Nephron progenitor cell (in vitro differentiated cells): ENCODE measurements around the gene NKTR.

Experiments
- DNase-seq: peaks from one replicate; pipeline ENCODE4 v3.0.0; 2021
- H3K27ac Mint-ChIP-seq: 2 replicates; pipeline ENCODE4 v1.8.0; 2021; ENCODE audit warnings: mild to moderate bottlenecking, moderate library complexity, mixed read lengths
- H3K27me3 Mint-ChIP-seq: 2 replicates; pipeline ENCODE4 v1.8.0; 2021; ENCODE audit warnings: mild to moderate bottlenecking, low read depth, mixed read lengths; ENCODE audit not compliant: poor library complexity
- H3K36me3 Mint-ChIP-seq: 2 replicates; pipeline ENCODE4 v1.8.0; 2021; ENCODE audit warnings: low read depth, mixed read lengths
- H3K4me1 Mint-ChIP-seq: 2 replicates; pipeline ENCODE4 v1.8.0; 2021; ENCODE audit warnings: mixed read lengths
- H3K4me3 Mint-ChIP-seq: 2 replicates; pipeline ENCODE4 v1.8.0; 2021; ENCODE audit warnings: mild to moderate bottlenecking, moderate library complexity, mixed read lengths
- H3K9me3 Mint-ChIP-seq: 2 replicates; pipeline ENCODE4 v1.8.0; 2021; ENCODE audit warnings: mild to moderate bottlenecking, moderate library complexity, mixed read lengths
- CTCF ChIP-seq: fragments of 200-600 bp; sonication (generic); IDR thresholded peaks from 2 replicates; pipeline ENCODE4 v1.5.0; 2021; ENCODE audit warnings: antibody characterized with exemption

NKTR gene

GRCh38 chr3:42657675-42658074 lies 57.2 kb downstream of the NKTR start:
- Mint-ChIP-seq H3K27me3 (peaks cover 6% of the 10 kb centered on the region), H3K4me1 (peaks cover 7% of the 10 kb centered on the region), H3K9me3 (no peaks in the 10 kb centered on the region), H3K36me3 (no peaks in the 10 kb centered on the region), H3K4me3 (no peak overlapping the region), H3K27ac (no peak overlapping the region)
- TF ChIP-seq CTCF: no peak
- DNase-seq: no peak

- Mint-ChIP-seq H3K36me3 (no peaks in the 10 kb centered on the region), H3K27ac (no peak overlapping the region)
These were observed 57.7 kb downstream of the NKTR start for GRCh38 chr3:42658091-42658770.

GRCh38 chr3:42658771-42659390 lies 58.4 kb downstream of the NKTR start:
- no peak for DNase-seq
- Mint-ChIP-seq H3K36me3 (no peaks in the 10 kb centered on the region), H3K9me3 (no peaks in the 10 kb centered on the region), H3K4me1 (no peaks in the 10 kb centered on the region), H3K27ac (no peak overlapping the region), H3K27me3 (peaks cover 6% of the 10 kb centered on the region), H3K4me3 (no peak overlapping the region)
- no peak for TF ChIP-seq CTCF

More at GRCh38 chr3:42658091-42658770, 57.7 kb downstream of the NKTR start:
- Mint-ChIP-seq H3K27me3 (peaks cover 6% of the 10 kb centered on the region), H3K4me3 (no peak overlapping the region), H3K9me3 (no peaks in the 10 kb centered on the region), H3K4me1 (peaks cover 2% of the 10 kb centered on the region)
- no peak for DNase-seq
- TF ChIP-seq CTCF: no peak

- TF ChIP-seq CTCF: no peak
- peaks cover 6% of the 10 kb centered on the region for H3K27me3 Mint-ChIP-seq
- no peak for DNase-seq
- no peak overlapping the region for H3K27ac Mint-ChIP-seq
- H3K36me3 Mint-ChIP-seq: no peaks in the 10 kb centered on the region
- no peaks in the 10 kb centered on the region for H3K4me1 Mint-ChIP-seq
- H3K4me3 Mint-ChIP-seq: no peak overlapping the region
- no peaks in the 10 kb centered on the region for H3K9me3 Mint-ChIP-seq
These were observed 59.1 kb downstream of the NKTR start for GRCh38 chr3:42659451-42660130.

GRCh38 chr3:42660131-42660715 lies 59.7 kb downstream of the NKTR start:
- TF ChIP-seq CTCF: no peak
- no peak overlapping the region for H3K27ac Mint-ChIP-seq

More at GRCh38 chr3:42660131-42660715, 59.7 kb downstream of the NKTR start:
- Mint-ChIP-seq H3K9me3 (no peaks in the 10 kb centered on the region), H3K27me3 (peaks cover 6% of the 10 kb centered on the region), H3K4me1 (no peaks in the 10 kb centered on the region), H3K4me3 (no peak overlapping the region), H3K36me3 (no peaks in the 10 kb centered on the region)
- no peak for DNase-seq
